GM19468 (cell line): ENCODE measurements around the gene ASIC1.

Experiments
- ATAC-seq: cut with Tn5 transposase; IDR thresholded peaks from one replicate; pipeline ENCODE4 v1.9.1; 2021; ENCODE audit warnings: mild to moderate bottlenecking, moderate library complexity, moderate number of reproducible peaks; ENCODE audit not compliant: unreplicated experiment; ENCODE audit errors: extremely low read depth

Gene ASIC1

GRCh38 chr12:50129290-50129689 is 71.9 kb downstream of the ASIC1 start:
- ATAC-seq = no peak

GRCh38 chr12:50132505-50133135 is 75.2 kb downstream of the ASIC1 start:
- no peak for ATAC-seq
